HG02885 (cell line): Measurements from ENCODE around the gene CEP250.
"Not testable (repeated sequence)": the region's sequence is repeated elsewhere in the genome, so short reads cannot be mapped to it uniquely, and the experiment has no call there.

Experiments
- ATAC-seq: cut with Tn5 transposase; IDR thresholded peaks from one replicate; pipeline ENCODE4 v1.9.1; 2021; ENCODE audit warnings: mild to moderate bottlenecking; ENCODE audit not compliant: unreplicated experiment, poor library complexity

CEP250 gene

GRCh38 chr20:35449855-35450254, 5.5 kb upstream of the CEP250 start:
- not testable (repeated sequence) for ATAC-seq

- ATAC-seq, result no peak
These were observed 4.1 kb upstream of the CEP250 start for GRCh38 chr20:35451295-35451694.

GRCh38 chr20:35453647-35454046, 1.8 kb upstream of the CEP250 start:
- no peak for ATAC-seq

GRCh38 chr20:35456700-35457099, 1.3 kb downstream of the CEP250 start:
- ATAC-seq, result not testable (repeated sequence)

- not testable (repeated sequence) for ATAC-seq
These were observed 2.1 kb downstream of the CEP250 start for GRCh38 chr20:35457539-35457938.

- ATAC-seq, result no peak
These were observed 3.0 kb downstream of the CEP250 start for GRCh38 chr20:35458388-35458787.

- ATAC-seq, result no peak
These were observed 6.2 kb downstream of the CEP250 start for GRCh38 chr20:35461620-35462019.

GRCh38 chr20:35462351-35462750, 7.0 kb downstream of the CEP250 start:
- ATAC-seq, result no peak

GRCh38 chr20:35463455-35464300, 8.3 kb downstream of the CEP250 start:
- no peak for ATAC-seq

- no peak for ATAC-seq
These were observed 10.6 kb downstream of the CEP250 start for GRCh38 chr20:35465976-35466375.

- no peak for ATAC-seq
These were observed 11.5 kb downstream of the CEP250 start for GRCh38 chr20:35466856-35467255.

GRCh38 chr20:35467339-35468224, 12.2 kb downstream of the CEP250 start:
- ATAC-seq, result no peak

- no peak for ATAC-seq
These were observed 13.4 kb downstream of the CEP250 start for GRCh38 chr20:35468671-35469334.

GRCh38 chr20:35472209-35472608, 16.8 kb downstream of the CEP250 start:
- no peak for ATAC-seq

GRCh38 chr20:35473684-35474083, 18.3 kb downstream of the CEP250 start:
- ATAC-seq, result no peak

- no peak for ATAC-seq
These were observed 19.0 kb downstream of the CEP250 start for GRCh38 chr20:35474303-35474871.

GRCh38 chr20:35476288-35476687, 20.9 kb downstream of the CEP250 start:
- ATAC-seq, result no peak

- ATAC-seq, result no peak
These were observed 23.5 kb downstream of the CEP250 start for GRCh38 chr20:35478804-35479472.

- no peak for ATAC-seq
These were observed 24.4 kb downstream of the CEP250 start for GRCh38 chr20:35479798-35480197.

GRCh38 chr20:35487479-35487878, 32.1 kb downstream of the CEP250 start:
- no peak for ATAC-seq
